A549 treated with Hydrocortisone at 1 μM for 4 hours (cell line): ENCODE results near the gene TAF11L2. TPM values are rescaled to one million over a fixed set of nuclear protein-coding genes. Genes with fewer than 3 reads are reported as not detected.

Source experiments
- total RNA-seq: library from RNA; stranded (reverse); fragments of 200-300 nt; extraction: Qiagen RNA extraction; gene quantifications from 5 replicates; pipeline ENCODE4 v1.2.3, GENCODE V29; 2022

The TAF11L2 gene
- not detected in 5 replicates for total RNA-seq

GRCh38 chr5:17497931-17498330 lies at the start of gene TAF11L2:
Gene TAF11L2 (plus strand): TSS chr5:17498231.

DNA sequence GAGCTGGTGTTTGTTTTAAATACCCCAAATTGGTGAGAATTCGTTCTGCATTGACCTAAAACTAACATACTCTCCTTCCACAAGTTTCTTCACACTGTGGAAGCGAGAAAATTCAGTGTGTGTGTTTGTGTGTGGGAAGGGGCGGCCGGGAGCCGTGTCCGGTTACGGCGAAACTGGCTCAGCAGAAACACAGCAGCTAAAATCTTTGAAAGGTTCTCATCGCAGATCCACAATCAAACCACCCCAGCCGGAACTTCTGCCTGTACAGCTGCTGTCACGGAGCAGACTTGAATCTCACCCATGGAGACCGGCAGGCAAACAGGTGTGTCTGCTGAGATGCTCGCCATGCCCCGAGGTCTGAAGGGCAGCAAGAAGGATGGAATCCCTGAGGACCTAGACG lies 20.0 kb downstream of the TAF11L2 start, which contains the start of gene TAF11L3:
TAF11L3 (plus strand) TSS at position 301 of the 400 bp plus-strand sequence.

GRCh38 chr5:17521501-17521900 lies 23.5 kb downstream of the TAF11L2 start, which contains the start of gene TAF11L4:
Gene TAF11L4 (plus strand): TSS chr5:17521801.

GRCh38 chr5:17524935-17525334 lies 26.9 kb downstream of the TAF11L2 start, which contains the start of gene TAF11L5:
Gene TAF11L5 (plus strand): TSS chr5:17525235.

GRCh38 chr5:17528369-17528768 lies 30.3 kb downstream of the TAF11L2 start, which contains the start of gene TAF11L6:
Gene TAF11L6 (plus strand): TSS chr5:17528669.

Other genes with a start within 250 kb of the TAF11L2 start
- gene TAF11L3, start 20.1 kb downstream of the TAF11L2 start, total RNA-seq, result not detected in 5 replicates
- not detected in 5 replicates for gene TAF11L4, start 23.6 kb downstream of the TAF11L2 start, total RNA-seq
- not detected in 5 replicates for gene TAF11L5, start 27.0 kb downstream of the TAF11L2 start, total RNA-seq
- not detected in 5 replicates for gene TAF11L6, start 30.4 kb downstream of the TAF11L2 start, total RNA-seq
- not detected in 5 replicates for gene TAF11L7, start 87.5 kb downstream of the TAF11L2 start, total RNA-seq
- not detected in 5 replicates for gene TAF11L8, start 92.7 kb downstream of the TAF11L2 start, total RNA-seq
- gene TAF11L9, start 96.2 kb downstream of the TAF11L2 start, total RNA-seq, result not detected in 5 replicates
- not detected in 5 replicates for gene TAF11L10, start 99.6 kb downstream of the TAF11L2 start, total RNA-seq
- gene TAF11L11, start 106.0 kb downstream of the TAF11L2 start, total RNA-seq, result 0.07 to 0.39 TPM (median 0.10 TPM) in 4 of 5 replicates, not detected in the other
- 0.09 TPM in 1 of 5 replicates, not detected in the others for gene TAF11L12, start 112.2 kb downstream of the TAF11L2 start, total RNA-seq
- gene TAF11L13, start 133.9 kb downstream of the TAF11L2 start, total RNA-seq, result not detected in 5 replicates
- not detected in 5 replicates for gene TAF11L14, start 136.2 kb downstream of the TAF11L2 start, total RNA-seq